SJCRH30 (cell line): ENCODE results near the gene PRLHR. TPM values are rescaled to one million over a fixed set of nuclear protein-coding genes. Genes with fewer than 3 reads are reported as not detected.

Source experiments
- DNase-seq, 2 experiments: peaks; one replicate each; pipeline ENCODE4 v3.0.0-alpha.2; 2015 to 2020
- H3K27ac ChIP-seq: fragments of 250-450 bp; sonication (Bioruptor Pico); 2 replicates; pipeline ENCODE4 v1.5.1; 2020; ENCODE audit warnings: mild to moderate bottlenecking, moderate library complexity
- H3K27me3 ChIP-seq: fragments of 250-450 bp; sonication (Bioruptor Pico); 2 replicates; pipeline ENCODE4 v1.5.1; 2020; ENCODE audit warnings: mild to moderate bottlenecking, moderate library complexity
- H3K36me3 ChIP-seq: fragments of 250-450 bp; sonication (Bioruptor Pico); 2 replicates; pipeline ENCODE4 v1.5.1; 2020; ENCODE audit warnings: mild to moderate bottlenecking, moderate library complexity
- H3K4me1 ChIP-seq: fragments of 250-450 bp; sonication (Bioruptor Pico); 2 replicates; pipeline ENCODE4 v1.5.1; 2020; ENCODE audit warnings: mild to moderate bottlenecking, moderate library complexity
- H3K4me3 ChIP-seq: fragments of 250-450 bp; sonication (Bioruptor Pico); 2 replicates; pipeline ENCODE4 v1.5.1; 2020; ENCODE audit warnings: mild to moderate bottlenecking, moderate library complexity
- H3K9me3 ChIP-seq: fragments of 250-450 bp; sonication (Bioruptor Pico); replicated peaks from 2 replicates; pipeline ENCODE4 v1.5.1; 2020; ENCODE audit warnings: mild to moderate bottlenecking, moderate library complexity
- total RNA-seq: library from RNA; depleted of rRNA; stranded (reverse); fragments of >200 nt; shearing (Covaris generic); gene quantifications from 2 replicates; pipeline ENCODE4 v1.2.3, GENCODE V29; 2014; rRNA removed

The PRLHR gene
- total RNA-seq, 1 experiment from 2014 or later, result not detected

DNA sequence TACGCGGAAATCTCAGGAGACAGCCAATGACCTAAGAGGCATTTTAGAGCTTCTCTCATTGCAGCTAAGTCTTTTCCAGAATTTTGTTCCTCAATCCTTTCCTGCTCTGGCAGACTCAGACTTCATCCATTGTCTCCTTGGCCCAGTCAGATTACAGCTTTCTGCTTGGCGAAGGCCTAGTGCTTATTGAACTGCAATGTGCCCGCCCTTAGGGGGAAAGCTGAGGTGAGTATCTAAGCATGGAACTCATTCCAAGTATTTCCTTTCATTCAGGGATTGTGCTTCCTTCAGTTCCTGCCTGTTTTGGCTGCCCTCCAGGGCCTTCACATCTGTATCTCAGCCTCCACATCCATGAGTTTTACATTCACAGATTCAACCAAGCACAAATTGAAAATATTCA is 37.5 kb downstream of the PRLHR start:
- Histone ChIP-seq H3K4me3 (no peak overlapping the region), H3K9me3 (0 out of 2 replicates have a peak, but pooled peaks cover 4% of the 10 kb centered on the region), H3K27ac (no peak overlapping the region), H3K4me1 (no peaks in the 10 kb centered on the region), H3K27me3 (no peaks in the 10 kb centered on the region), H3K36me3 (no peaks in the 10 kb centered on the region)
- DNase-seq, result peak in 1 of 2 experiments; percentile 30

DNA sequence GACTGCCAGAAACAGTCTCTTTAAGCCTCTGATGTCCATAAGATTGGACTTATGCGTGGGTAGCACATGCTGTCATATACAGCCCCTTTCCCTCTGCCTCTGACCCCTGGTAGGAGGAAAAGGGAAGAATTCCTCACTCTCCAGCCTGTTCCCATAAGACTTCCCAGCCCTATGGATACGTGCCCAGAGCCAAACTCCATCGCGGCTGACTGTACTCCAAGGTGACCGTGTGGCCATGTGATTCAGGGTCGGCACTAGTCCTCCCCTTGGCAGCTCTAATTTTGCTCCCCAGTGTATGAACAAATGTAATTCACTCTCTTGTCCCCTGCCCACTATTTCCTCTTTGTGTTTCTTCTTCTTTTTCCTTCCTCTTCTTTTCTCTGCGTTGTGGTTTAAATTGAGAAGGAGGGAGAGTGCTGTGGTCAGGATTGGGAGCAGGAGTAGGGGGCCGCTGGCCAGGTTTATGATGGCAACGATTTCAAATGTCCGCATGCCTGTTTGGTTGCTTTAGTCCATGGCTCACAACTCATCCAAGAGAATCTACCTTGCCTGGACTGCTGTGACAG is 43.8 kb downstream of the PRLHR start:
- Histone ChIP-seq H3K27me3 (no peaks in the 10 kb centered on the region), H3K36me3 (no peaks in the 10 kb centered on the region), H3K4me3 (no peak overlapping the region), H3K9me3 (no peaks in the 10 kb centered on the region), H3K4me1 (no peaks in the 10 kb centered on the region), H3K27ac (no peak overlapping the region)
- DNase-seq, result no peak

DNA sequence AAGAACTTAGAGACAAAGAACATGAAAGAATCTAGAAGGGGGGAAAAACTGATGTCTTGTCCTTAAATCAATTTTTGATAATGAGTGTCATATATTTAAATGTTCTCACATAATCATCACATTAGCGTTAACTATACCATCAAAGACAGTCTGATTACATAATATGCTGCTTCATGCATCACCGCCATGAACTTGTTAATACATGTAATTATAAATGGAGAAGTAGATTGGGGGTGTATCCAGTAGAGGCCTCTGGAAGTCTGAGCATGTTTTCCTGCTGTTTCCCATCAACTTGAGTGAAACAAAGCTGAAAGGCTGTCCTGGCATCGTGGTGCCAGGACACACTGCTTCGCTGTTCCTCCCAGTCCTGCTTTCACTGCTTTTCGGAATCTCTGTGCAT is 48.2 kb downstream of the PRLHR start:
- Histone ChIP-seq H3K36me3 (no peaks in the 10 kb centered on the region), H3K4me1 (no peaks in the 10 kb centered on the region), H3K27ac (no peak overlapping the region), H3K9me3 (no peaks in the 10 kb centered on the region), H3K4me3 (no peak overlapping the region), H3K27me3 (0 out of 2 replicates have a peak, but pooled peaks cover 8% of the 10 kb centered on the region)
- DNase-seq, result no peak

DNA sequence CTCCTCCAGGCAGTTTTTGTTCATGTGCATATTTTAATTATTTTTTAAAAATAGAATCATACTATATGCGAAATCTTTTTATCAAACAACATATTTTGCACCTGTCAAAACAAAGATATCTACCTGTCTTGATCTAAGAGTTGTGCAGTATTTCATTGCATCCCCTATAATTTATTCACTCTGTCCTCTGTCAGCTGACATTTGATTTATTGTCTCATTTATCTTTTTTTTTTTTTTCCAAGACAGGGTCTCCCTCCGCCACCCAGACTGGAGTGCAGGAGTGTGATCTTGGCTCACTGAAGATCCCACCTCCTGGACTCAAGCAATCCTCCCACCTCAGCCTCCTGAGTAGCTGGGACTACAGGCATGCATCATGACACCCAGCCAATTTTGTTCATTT is 49.0 kb downstream of the PRLHR start:
- Histone ChIP-seq H3K36me3 (no peaks in the 10 kb centered on the region), H3K4me1 (no peaks in the 10 kb centered on the region), H3K4me3 (no peak overlapping the region), H3K27ac (no peak overlapping the region), H3K9me3 (no peaks in the 10 kb centered on the region), H3K27me3 (0 out of 2 replicates have a peak, but pooled peaks cover 8% of the 10 kb centered on the region)
- DNase-seq, result no peak

DNA sequence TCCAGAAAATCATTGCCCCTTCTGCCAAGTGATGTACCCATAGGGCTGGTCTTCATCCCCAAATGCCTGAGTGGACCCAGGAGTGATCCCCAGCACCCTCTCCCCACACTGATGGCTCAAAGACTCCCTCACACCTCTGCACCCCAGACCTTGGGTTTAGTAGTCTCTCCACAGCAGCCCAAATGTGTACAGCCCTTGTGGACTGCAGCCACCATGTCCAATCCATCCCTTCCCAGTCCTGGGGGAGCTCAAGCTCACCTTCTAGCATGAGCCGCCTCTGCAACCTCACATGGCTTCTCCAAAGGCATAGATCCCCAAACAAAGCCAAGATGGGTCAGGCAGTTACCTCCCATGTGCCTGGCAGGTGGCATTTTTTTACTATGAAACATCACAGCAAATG is 50.1 kb downstream of the PRLHR start:
- no peak overlapping the region for H3K27ac ChIP-seq
- 0 out of 2 replicates have a peak, but pooled peaks cover 8% of the 10 kb centered on the region for H3K27me3 ChIP-seq
- H3K4me3 ChIP-seq, result no peak overlapping the region
- DNase-seq, result no peak
- H3K4me1 ChIP-seq, result no peaks in the 10 kb centered on the region
- no peaks in the 10 kb centered on the region for H3K9me3 ChIP-seq
- no peaks in the 10 kb centered on the region for H3K36me3 ChIP-seq

DNA sequence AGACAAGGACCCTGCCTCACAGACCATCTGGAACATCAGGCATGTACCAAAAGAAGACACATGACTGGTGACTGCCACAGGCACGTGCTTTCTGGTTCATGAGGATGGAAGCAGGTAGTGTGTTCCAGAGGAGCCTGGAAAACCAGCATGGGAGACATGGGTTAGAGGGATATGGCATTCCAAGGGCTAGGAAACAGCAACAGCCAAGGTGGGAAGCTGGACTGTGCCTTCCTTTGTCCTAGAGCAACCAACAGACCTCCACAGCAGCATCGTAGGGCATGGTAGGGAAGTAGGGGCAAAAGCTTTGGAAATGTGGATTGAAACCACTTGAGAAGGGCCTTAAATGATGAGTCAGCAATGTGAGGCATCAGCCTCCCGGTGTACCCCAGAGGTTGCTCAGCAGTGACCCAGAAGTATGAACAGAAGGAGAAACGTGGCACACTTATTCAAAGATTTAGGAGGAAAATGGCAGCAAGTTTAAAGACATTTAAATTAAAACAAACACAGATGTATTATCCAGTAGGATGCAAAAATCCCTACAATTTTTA is 51.0 kb downstream of the PRLHR start:
- 0 out of 2 replicates have a peak, but pooled peaks cover 8% of the 10 kb centered on the region for H3K27me3 ChIP-seq
- no peak for DNase-seq
- no peaks in the 10 kb centered on the region for H3K36me3 ChIP-seq
- no peak overlapping the region for H3K27ac ChIP-seq
- H3K4me3 ChIP-seq, result no peak overlapping the region
- no peaks in the 10 kb centered on the region for H3K4me1 ChIP-seq
- H3K9me3 ChIP-seq, result no peaks in the 10 kb centered on the region

DNA sequence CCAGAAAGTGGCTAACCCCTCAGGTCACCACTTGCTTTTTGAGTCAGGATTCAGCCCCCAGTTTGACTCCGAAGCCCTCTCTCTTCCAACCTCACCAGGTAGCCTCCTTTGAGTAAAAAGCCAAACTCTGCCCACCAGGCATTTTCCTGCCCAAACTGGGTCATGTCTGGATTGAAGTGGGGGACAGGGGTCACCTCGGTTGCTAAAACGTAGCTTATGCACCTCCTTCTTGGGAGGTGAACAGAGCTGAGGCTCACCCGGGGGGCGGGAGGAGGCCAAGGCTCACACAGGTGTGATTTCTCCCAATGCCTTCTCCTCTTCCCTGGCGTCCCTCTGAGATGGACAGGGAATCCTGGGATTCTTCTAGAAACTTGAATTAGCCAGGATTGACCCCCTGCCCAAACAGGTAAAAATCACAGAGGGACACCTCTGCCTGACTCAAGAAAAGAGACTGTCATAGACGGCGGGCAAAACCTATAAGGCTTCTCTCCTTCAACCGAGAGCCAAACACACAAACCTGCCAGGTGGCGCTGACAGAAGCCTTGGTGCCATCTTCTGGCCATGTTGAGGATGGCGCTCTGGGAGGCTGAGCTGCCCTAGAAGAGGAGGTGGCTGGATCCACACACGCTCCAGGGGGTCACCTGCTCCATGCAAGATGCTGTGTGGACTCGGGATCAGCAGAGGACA is 51.6 kb downstream of the PRLHR start:
- DNase-seq, result peak; percentile 47 to 68
- Histone ChIP-seq H3K27me3 (0 out of 2 replicates have a peak, but pooled peaks cover 8% of the 10 kb centered on the region), H3K4me3 (no peak overlapping the region), H3K27ac (no peak overlapping the region), H3K36me3 (no peaks in the 10 kb centered on the region), H3K4me1 (no peaks in the 10 kb centered on the region), H3K9me3 (no peaks in the 10 kb centered on the region)

DNA sequence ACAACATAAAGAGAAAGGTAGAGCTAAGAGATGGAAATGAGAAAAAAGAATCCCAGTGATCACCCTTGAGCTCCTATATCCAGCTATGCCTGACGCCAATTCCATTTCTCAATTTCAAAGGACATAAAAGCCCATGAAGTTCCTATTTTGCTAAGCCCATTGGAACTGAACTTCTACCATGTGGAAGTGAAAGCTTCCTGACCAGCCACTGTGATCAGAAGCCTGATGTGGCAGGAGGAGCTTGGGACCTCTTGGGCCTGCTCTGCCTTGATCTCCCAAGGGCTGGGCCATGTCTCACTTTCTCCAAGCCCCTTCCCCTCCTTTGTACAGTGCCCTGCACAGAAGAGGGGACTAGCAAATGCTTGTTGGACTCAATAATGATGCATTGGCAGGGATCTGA is 52.7 kb downstream of the PRLHR start:
- Histone ChIP-seq H3K27me3 (0 out of 2 replicates have a peak, but pooled peaks cover 8% of the 10 kb centered on the region), H3K27ac (no peak overlapping the region), H3K36me3 (no peaks in the 10 kb centered on the region), H3K4me1 (no peaks in the 10 kb centered on the region), H3K4me3 (no peak overlapping the region), H3K9me3 (no peaks in the 10 kb centered on the region)
- no peak for DNase-seq

DNA sequence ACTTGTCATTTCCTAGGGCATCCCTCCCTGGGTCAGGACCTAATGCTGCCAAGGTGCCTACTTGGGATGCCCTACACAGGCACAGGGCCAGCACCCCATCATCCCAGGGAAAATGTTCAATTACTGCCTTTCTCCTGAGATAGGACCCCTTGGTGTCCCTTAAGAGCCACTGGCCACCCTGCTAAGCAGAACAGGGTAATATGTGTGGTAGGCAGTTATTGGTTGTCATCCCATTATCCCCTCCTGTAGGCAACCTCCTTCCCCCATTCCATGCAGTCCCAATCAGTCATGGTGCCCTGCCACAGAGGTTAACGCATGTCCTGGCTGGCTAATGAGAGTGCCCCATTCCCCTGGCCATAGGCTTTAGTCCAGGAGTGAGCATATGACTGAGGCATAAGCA is 53.2 kb downstream of the PRLHR start:
- Histone ChIP-seq H3K27me3 (0 out of 2 replicates have a peak, but pooled peaks cover 8% of the 10 kb centered on the region), H3K4me3 (no peak overlapping the region), H3K4me1 (no peaks in the 10 kb centered on the region), H3K27ac (no peak overlapping the region), H3K36me3 (no peaks in the 10 kb centered on the region), H3K9me3 (no peaks in the 10 kb centered on the region)
- DNase-seq, result no peak

DNA sequence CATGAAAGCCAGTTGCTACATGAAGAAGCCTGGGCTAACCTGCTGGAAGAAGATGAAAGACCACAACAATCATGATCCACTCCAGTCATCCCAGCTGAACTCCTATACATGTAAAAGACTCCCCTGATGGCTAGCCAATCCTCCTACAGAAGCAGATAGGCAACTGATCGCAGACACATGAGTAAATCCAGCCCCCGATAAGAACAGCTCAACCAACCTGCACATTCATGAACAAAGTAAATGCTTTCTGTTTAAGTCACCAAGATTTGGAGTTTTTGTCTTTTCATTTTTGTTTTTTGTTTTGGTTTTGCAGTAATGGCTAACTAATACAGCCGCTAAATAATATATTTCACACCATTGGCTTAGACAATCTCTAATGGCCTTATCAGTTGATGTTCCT is 53.7 kb downstream of the PRLHR start:
- Histone ChIP-seq H3K4me1 (no peaks in the 10 kb centered on the region), H3K36me3 (no peaks in the 10 kb centered on the region), H3K27ac (no peak overlapping the region), H3K4me3 (no peak overlapping the region), H3K27me3 (0 out of 2 replicates have a peak, but pooled peaks cover 8% of the 10 kb centered on the region), H3K9me3 (no peaks in the 10 kb centered on the region)
- no peak for DNase-seq

Other genes with a start within 250 kb of the PRLHR start
- 50.4 and 52.7 TPM in 2 replicates for gene CACUL1, start 159.3 kb upstream of the PRLHR start, total RNA-seq